SK-N-SH (cell line): ENCODE results near the gene KIF3C. TPM values are rescaled to one million over a fixed set of nuclear protein-coding genes. Genes with fewer than 3 reads are reported as not detected.
A peak's percentile ranks its signal among the peaks of the same experiment; 100 is the strongest.

Source experiments
- CTCF ChIA-PET: fragments of 300-600, 350-600 bp; formaldehyde crosslinking; extraction: SDS; loops from one replicate; lab custom pipeline; 2021; lab: Yijun Ruan, JAX
- POLR2A ChIA-PET: fragments of 350-600 bp; sonication (Branson Sonifier 250); formaldehyde crosslinking; extraction: SDS; loops from one replicate; lab custom pipeline; 2020; ENCODE audit warnings: antibody characterized with exemption, inconsistent platforms; lab: Yijun Ruan, JAX
- DNase-seq: peaks from one replicate; pipeline ENCODE4 v3.0.0; 2012
- H2AFZ ChIP-seq: fragments of 200-600 bp; sonication (generic); 2 replicates; pipeline ENCODE4 v1.8.1; 2016; ENCODE audit warnings: antibody characterized with exemption, mild to moderate bottlenecking, low read depth
- H3F3A ChIP-seq: fragments of 200-600 bp; sonication (generic); replicated peaks from 2 replicates; pipeline ENCODE3; 2016; ENCODE audit warnings: antibody characterized with exemption, mild to moderate bottlenecking; ENCODE audit not compliant: insufficient read depth
- H3K27ac ChIP-seq, 2 experiments: fragments of 200-500 bp in 1 of 2; fragments of 200-600 bp in 1 of 2; sonication (Bioruptor generic) in 1 of 2; sonication (generic), shearing (Covaris generic) in 1 of 2; 2 replicates each; pipeline versions ENCODE4 v1.5.1 to v1.6.1; 2014 to 2016; ENCODE audit warnings: low read depth in 2 of 2, inconsistent platforms in 1 of 2, low read length in 1 of 2, mild to moderate bottlenecking in 1 of 2, mixed read lengths in 1 of 2
- H3K27me3 ChIP-seq: fragments of 200-600 bp; sonication (generic), shearing (Covaris generic); 2 replicates; pipeline ENCODE4 v1.6.1; 2016; ENCODE audit warnings: mixed run types; ENCODE audit not compliant: insufficient read depth
- H3K36me3 ChIP-seq, 2 experiments: fragments of 200-500 bp in 1 of 2; fragments of 200-600 bp in 1 of 2; sonication (Bioruptor generic) in 1 of 2; sonication (generic) in 1 of 2; replicated peaks in 1 of 2; 2 replicates each; pipeline versions ENCODE3 to v1.5.1; 2014 to 2016; ENCODE audit warnings: low read length in 1 of 2, mild to moderate bottlenecking in 1 of 2; ENCODE audit not compliant: insufficient read depth in 2 of 2, control insufficient read depth in 1 of 2
- H3K4me1 ChIP-seq, 2 experiments: fragments of 200-500 bp in 1 of 2; fragments of 200-600 bp in 1 of 2; sonication (Bioruptor generic) in 1 of 2; sonication (generic), shearing (Covaris generic) in 1 of 2; 2 replicates each; pipeline versions ENCODE4 v1.5.1 to v1.6.1; 2014 to 2016; ENCODE audit warnings: low read depth in 1 of 2, low read length in 1 of 2, mixed run types in 1 of 2; ENCODE audit not compliant: insufficient read depth in 2 of 2, control insufficient read depth in 1 of 2
- H3K4me2 ChIP-seq: fragments of 200-600 bp; sonication (generic), shearing (Covaris generic); 2 replicates; pipeline ENCODE4 v1.6.1; 2017; ENCODE audit warnings: mixed run types
- H3K4me3 ChIP-seq, 2 experiments: fragments of 200-500 bp in 1 of 2; fragments of 200-600 bp in 1 of 2; sonication (Bioruptor generic) in 1 of 2; sonication (generic), shearing (Covaris generic) in 1 of 2; 2 replicates each; pipeline versions ENCODE4 v1.5.1 to v1.8.1; 2014 to 2016; ENCODE audit warnings: low read depth in 2 of 2, inconsistent platforms in 1 of 2, low read length in 1 of 2, mild to moderate bottlenecking in 1 of 2, mixed read lengths in 1 of 2, moderate library complexity in 1 of 2
- H3K79me2 ChIP-seq: fragments of 200-600 bp; sonication (generic); 2 replicates; pipeline ENCODE4 v1.8.1; 2017; ENCODE audit warnings: mild to moderate bottlenecking; ENCODE audit not compliant: insufficient read depth
- H3K9ac ChIP-seq: fragments of 200-600 bp; sonication (generic); 2 replicates; pipeline ENCODE4 v1.6.1; 2017; ENCODE audit warnings: mixed run types
- H3K9me2 ChIP-seq: fragments of 200-600 bp; sonication (generic); 2 replicates; pipeline ENCODE4 v1.6.1; 2017; ENCODE audit warnings: mixed run types
- H3K9me3 ChIP-seq: fragments of 200-600 bp; sonication (generic); 2 replicates; pipeline ENCODE4 v1.6.1; 2017; ENCODE audit warnings: mixed run types, mild to moderate bottlenecking, moderate library complexity
- H4K20me1 ChIP-seq: fragments of 200-600 bp; sonication (generic); 2 replicates; pipeline ENCODE4 v1.6.1; 2017; ENCODE audit warnings: mild to moderate bottlenecking, mixed run types; ENCODE audit not compliant: insufficient read depth
- CHD2 ChIP-seq: fragments of 150-350 bp; IDR thresholded peaks from 2 replicates; pipeline ENCODE4 v1.6.1; 2018; ENCODE audit warnings: low read length; ENCODE audit not compliant: partially characterized antibody
- CTCF ChIP-seq: fragments of 200-600 bp; sonication (generic); IDR thresholded peaks from 2 replicates; pipeline ENCODE4 v1.6.1; 2017; ENCODE audit warnings: antibody characterized with exemption, mild to moderate bottlenecking, moderate library complexity
- ELF1 ChIP-seq: IDR thresholded peaks from 2 replicates; pipeline ENCODE4 v1.4.0; 2012
- EP300 ChIP-seq, 2 experiments: IDR thresholded peaks; 2 replicates each; pipeline versions ENCODE4 v1.4.0 to v1.6.1; 2012; ENCODE audit warnings: borderline replicate concordance in 1 of 2, low read depth in 1 of 2, low read length in 1 of 2
- EZH2phosphoT487 ChIP-seq: fragments of 200-600 bp; sonication (generic); IDR thresholded peaks from 2 replicates; pipeline ENCODE4 v1.6.1; 2017; ENCODE audit warnings: low read depth, mixed run types, mild to moderate bottlenecking, antibody characterized with exemption, moderate library complexity, borderline replicate concordance
- FOSL2 ChIP-seq: IDR thresholded peaks from 2 replicates; pipeline ENCODE4 v1.4.0; 2012; ENCODE audit warnings: low read depth, mild to moderate bottlenecking, moderate library complexity, borderline replicate concordance
- FOXM1 ChIP-seq: IDR thresholded peaks from 2 replicates; pipeline ENCODE4 v1.4.0; 2012; ENCODE audit warnings: low read depth, mild to moderate bottlenecking
- GATA2 ChIP-seq: sonication (generic); formaldehyde crosslinking; IDR thresholded peaks from 2 replicates; pipeline ENCODE4 v1.5.0; 2020; ENCODE audit warnings: mild to moderate bottlenecking, missing genetic modification reagents
- IRF3 ChIP-seq: fragments of 150-350 bp; IDR thresholded peaks from 2 replicates; pipeline ENCODE4 v1.6.1; 2016; ENCODE audit warnings: mild to moderate bottlenecking, low read depth, low read length
- JUND ChIP-seq: IDR thresholded peaks from 2 replicates; pipeline ENCODE4 v1.4.0; 2012
- MEF2A ChIP-seq: IDR thresholded peaks from 2 replicates; pipeline ENCODE4 v1.4.0; 2012; ENCODE audit warnings: low read depth, borderline replicate concordance
- MXI1 ChIP-seq: IDR thresholded peaks from 2 replicates; pipeline ENCODE4 v1.6.1; 2012; ENCODE audit warnings: mild to moderate bottlenecking, low read depth, low read length, improper control_type of control experiment
- NFIC ChIP-seq: IDR thresholded peaks from 2 replicates; pipeline ENCODE4 v1.4.0; 2012; ENCODE audit warnings: borderline replicate concordance
- NRF1 ChIP-seq: IDR thresholded peaks from 2 replicates; pipeline ENCODE4 v1.6.1; 2012; ENCODE audit warnings: low read depth, mild to moderate bottlenecking, low read length
- PBX3 ChIP-seq: IDR thresholded peaks from 2 replicates; pipeline ENCODE4; 2012
- POLR2AphosphoS5 ChIP-seq: IDR thresholded peaks from 2 replicates; pipeline ENCODE4 v1.6.1; 2012; ENCODE audit warnings: low read depth, low read length
- RAD21 ChIP-seq: IDR thresholded peaks from 2 replicates; pipeline ENCODE4 v1.6.1; 2012; ENCODE audit warnings: mild to moderate bottlenecking, low read length
- RCOR1 ChIP-seq: fragments of 150-350 bp; IDR thresholded peaks from 2 replicates; pipeline ENCODE4 v1.6.1; 2017; ENCODE audit warnings: antibody characterized with exemption, low read length
- REST ChIP-seq: IDR thresholded peaks from 2 replicates; pipeline ENCODE4 v1.6.1; 2012; ENCODE audit warnings: mild to moderate bottlenecking, low read depth, low read length, moderate library complexity
- RFX5 ChIP-seq: IDR thresholded peaks from 2 replicates; pipeline ENCODE4 v1.6.1; 2012; ENCODE audit warnings: mild to moderate bottlenecking, improper control_type of control experiment, low read length
- RXRA ChIP-seq: IDR thresholded peaks from 2 replicates; pipeline ENCODE4 v1.4.0; 2012; ENCODE audit warnings: low read depth, mild to moderate bottlenecking, borderline replicate concordance
- SMC3 ChIP-seq: IDR thresholded peaks from 2 replicates; pipeline ENCODE4 v1.6.1; 2012; ENCODE audit warnings: low read depth, low read length, improper control_type of control experiment
- TAF1 ChIP-seq: IDR thresholded peaks from 2 replicates; pipeline ENCODE4 v1.6.1; 2012; ENCODE audit warnings: low read depth, mild to moderate bottlenecking, low read length, moderate library complexity, borderline replicate concordance
- USF1 ChIP-seq: IDR thresholded peaks from 2 replicates; pipeline ENCODE4 v1.4.0; 2012; ENCODE audit warnings: low read depth, borderline replicate concordance
- YY1 ChIP-seq: IDR thresholded peaks from 2 replicates; pipeline ENCODE4 v1.4.0; 2012; ENCODE audit warnings: low read depth, mild to moderate bottlenecking
- WGBS: methylation state at CpG from one replicate; pipeline ENCODE4 v1.1.6; 2017; ENCODE audit warnings: low lambda C conversion rate; 5-methylcytosine and 5-hydroxymethylcytosine counted together
- polyA plus RNA-seq, 3 experiments: library from polyadenylated mRNA; depleted of rRNA; stranded (reverse); fragments of >200 nt; gene quantifications; 2 replicates each; pipeline ENCODE4 v1.2.3, GENCODE V29; 2012

The KIF3C gene
- polyA plus RNA-seq, 1 of the 3 experiments (the other 2 are of a cell fraction) = 29.5 TPM

DNA sequence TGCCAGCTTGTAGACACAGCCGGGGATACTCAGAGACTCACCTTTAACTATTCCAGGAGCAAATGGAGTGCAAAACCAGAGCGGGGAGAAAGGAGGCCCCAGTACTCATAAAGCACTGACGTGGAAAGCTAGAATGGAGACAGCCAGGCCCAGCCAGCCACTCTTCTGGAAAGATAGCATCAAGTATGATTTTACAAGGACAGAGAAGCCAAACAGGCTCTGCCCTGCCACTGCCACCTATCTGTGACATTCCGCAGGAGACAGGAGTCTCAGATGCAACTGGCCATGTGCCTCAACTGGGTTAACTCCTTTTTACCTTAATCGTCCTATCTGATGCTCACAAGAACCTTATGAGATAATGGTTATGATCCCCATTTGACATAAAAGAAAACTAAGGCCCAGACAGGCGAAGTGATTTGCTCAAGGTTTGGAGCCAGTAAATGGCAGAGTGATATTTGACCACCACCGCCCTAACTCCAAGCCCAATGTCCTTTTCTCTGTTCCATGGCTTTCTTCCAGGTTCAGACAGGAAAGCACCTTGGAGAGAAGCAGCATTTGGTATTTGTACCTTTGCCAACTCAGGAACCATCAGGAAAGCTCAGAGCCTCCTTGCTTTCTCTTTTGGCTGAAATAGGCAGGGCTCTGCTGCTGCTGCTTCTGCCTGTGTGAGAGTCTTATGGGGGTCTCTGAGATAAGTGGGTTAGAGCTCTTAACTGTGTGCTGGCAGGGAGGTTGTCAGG lies 15.6 kb downstream of the KIF3C start:
- Histone ChIP-seq H3K79me2 (peaks cover 87% of the 10 kb centered on the region), H2AFZ (no peak overlapping the region), H3K9me3 (no peaks in the 10 kb centered on the region), H3K4me3 (no peak overlapping the region), H3K9me2 (no peaks in the 10 kb centered on the region), H3K9ac (no peak overlapping the region), H3K4me2 (no peak overlapping the region), H3K4me1 (peaks cover 20 to 35% of the 10 kb centered on the region in 2 experiments; a peak in 3 of 4 replicates), H4K20me1 (no peaks in the 10 kb centered on the region), H3F3A (peaks cover 7% of the 10 kb centered on the region), H3K27ac (peak overlapping the region in 1 of 2 experiments; percentile 16; a peak in 1 of 4 replicates), H3K36me3 (peaks cover 0 to 9% of the 10 kb centered on the region in 2 experiments), H3K27me3 (no peaks in the 10 kb centered on the region)
- POLR2A ChIA-PET = interaction anchor here (0.8 to 1.0 kb wide), 2 partner anchors 10 to 67 kb away, joined by 4 read pairs; partner anchors contain the start of gene RAB10
- CTCF ChIA-PET = interaction anchor here (1.1 to 5.9 kb wide), 7 partner anchors 10 to 179 kb away, joined by 3 to 41 read pairs (median 6); no protein-coding TSS in a partner anchor
- 88% methylated on average over 7 of the region's 7 CpGs for WGBS
- DNase-seq = peak; percentile 65
- TF ChIP-seq GATA2 (CRISPR knock-in tag) (peak; percentile 88), RFX5 (no peak; the same call in 1 of the 2 replicates), PBX3 (no peak), RAD21 (peak; percentile 37; the same call in 1 of the 2 replicates), REST (peak; percentile 78; the same call in 1 of the 2 replicates), NFIC (no peak), EZH2phosphoT487 (no peak), CHD2 (peak; percentile 64), IRF3 (no peak), FOXM1 (no peak), ELF1 (no peak), FOSL2 (no peak), JUND (no peak), MXI1 (peak; percentile 80; the same call in 1 of the 2 replicates), POLR2AphosphoS5 (no peak), CTCF (no peak), RXRA (no peak), EP300 (IDR thresholded peaks at IDR 0.05; ENCODE audit: borderline replicate concordance in 1 of 2, low read depth in 1 of 2, low read length in 1 of 2) (peak in 1 of 2 experiments; percentile 55; a peak in 2 of 4 replicates), NRF1 (no peak), SMC3 (0 out of 2 replicates have a peak, but pooled peaks have one; percentile 23), USF1 (no peak), RCOR1 (peak; percentile 59; the same call in 1 of the 2 replicates), YY1 (no peak), MEF2A (no peak), TAF1 (no peak)
